GM10266 (cell line): Measurements from ENCODE around the gene IL6ST.

ENCODE experiments used
- DNase-seq: peaks from one replicate; pipeline ENCODE4 v3.0.0; 2012; ENCODE audit errors: extremely low spot score
- TF ChIP-seq, protein P1 (sequence below): IDR thresholded peaks from 2 replicates; pipeline ENCODE4 v1.5.1; 2012; ENCODE audit warnings: mild to moderate bottlenecking, low read depth; ENCODE audit not compliant: control insufficient read depth, insufficient read depth; ENCODE audit errors: missing control alignments

IL6ST gene

DNA sequence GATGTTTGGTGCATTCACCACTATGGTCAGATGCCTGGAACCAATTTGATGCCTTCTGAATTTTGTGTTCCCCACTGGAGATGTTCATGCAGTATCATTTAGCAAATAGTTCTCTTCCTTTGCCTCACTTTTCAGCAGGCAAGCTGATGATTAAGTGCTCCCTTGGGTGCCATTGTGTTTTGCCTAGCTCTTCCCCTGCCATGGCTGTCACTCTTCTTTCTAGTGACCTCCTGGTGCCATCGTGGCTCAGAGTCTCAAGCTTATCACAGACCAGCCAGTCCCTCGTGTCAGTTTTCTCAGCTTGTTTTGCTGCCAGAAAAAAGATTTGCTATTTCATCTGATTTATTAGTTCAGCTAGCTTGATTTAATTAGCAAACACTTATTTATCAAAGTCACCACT lies 102.3 kb downstream of the IL6ST start:
- no peak for DNase-seq
- TF ChIP-seq, protein P1, sequence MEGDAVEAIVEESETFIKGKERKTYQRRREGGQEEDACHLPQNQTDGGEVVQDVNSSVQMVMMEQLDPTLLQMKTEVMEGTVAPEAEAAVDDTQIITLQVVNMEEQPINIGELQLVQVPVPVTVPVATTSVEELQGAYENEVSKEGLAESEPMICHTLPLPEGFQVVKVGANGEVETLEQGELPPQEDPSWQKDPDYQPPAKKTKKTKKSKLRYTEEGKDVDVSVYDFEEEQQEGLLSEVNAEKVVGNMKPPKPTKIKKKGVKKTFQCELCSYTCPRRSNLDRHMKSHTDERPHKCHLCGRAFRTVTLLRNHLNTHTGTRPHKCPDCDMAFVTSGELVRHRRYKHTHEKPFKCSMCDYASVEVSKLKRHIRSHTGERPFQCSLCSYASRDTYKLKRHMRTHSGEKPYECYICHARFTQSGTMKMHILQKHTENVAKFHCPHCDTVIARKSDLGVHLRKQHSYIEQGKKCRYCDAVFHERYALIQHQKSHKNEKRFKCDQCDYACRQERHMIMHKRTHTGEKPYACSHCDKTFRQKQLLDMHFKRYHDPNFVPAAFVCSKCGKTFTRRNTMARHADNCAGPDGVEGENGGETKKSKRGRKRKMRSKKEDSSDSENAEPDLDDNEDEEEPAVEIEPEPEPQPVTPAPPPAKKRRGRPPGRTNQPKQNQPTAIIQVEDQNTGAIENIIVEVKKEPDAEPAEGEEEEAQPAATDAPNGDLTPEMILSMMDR: no peak

DNA sequence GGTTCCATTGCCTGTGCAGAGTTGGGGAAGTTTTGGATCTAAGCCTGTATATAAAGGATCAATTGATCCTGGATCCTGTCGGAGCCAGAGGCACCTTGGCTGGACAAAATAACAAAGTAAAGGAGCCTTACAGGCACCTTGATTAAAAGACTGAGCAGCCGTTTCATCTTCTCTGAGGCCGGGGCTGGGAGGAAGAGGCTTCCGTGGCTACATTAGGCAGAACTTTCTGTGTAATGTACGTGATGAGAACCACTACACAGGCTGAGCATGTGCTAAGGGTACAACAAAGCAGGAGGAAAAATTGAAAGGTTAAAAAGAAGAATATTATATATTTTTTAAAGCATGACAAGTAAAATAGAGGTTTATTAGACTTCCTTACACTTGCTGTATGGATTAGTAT lies 106.6 kb downstream of the IL6ST start:
- TF ChIP-seq, protein P1: no peak
- no peak for DNase-seq

DNA sequence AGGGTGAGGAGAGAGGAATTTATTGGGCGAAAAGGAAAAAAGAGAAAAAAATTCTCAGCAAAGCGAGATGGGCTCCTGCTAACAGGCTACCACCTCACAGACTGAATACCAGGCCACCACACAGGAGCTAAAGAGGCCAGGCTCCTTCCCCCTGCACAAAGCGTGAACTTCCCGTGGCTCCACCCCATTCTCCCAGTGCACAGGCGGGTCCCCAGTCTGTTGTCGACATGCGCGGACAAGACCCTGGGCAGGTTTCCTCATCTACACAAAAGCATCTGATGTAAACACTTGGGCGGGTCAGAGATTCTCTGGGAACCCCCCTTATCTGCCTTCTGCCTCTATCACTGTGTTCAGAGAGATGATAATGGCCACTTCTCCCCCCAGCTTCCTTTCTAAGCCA lies 109.4 kb downstream of the IL6ST start:
- DNase-seq: no peak
- TF ChIP-seq, protein P1: no peak
